Stomach (tissue), 9 donors: ENCODE measurements around the gene SPAG17. TPM values are rescaled to one million over a fixed set of nuclear protein-coding genes. Genes with fewer than 3 reads are reported as not detected.

Experiments
- DNase-seq, 2 donors: peaks; one replicate each; pipeline versions ENCODE4 v3.0.0 to v3.0.0-alpha.2; 2013 to 2019
- H3K27ac ChIP-seq, 5 donors: fragments of 200-600 bp in 4 of 5; sonication (generic) in 4 of 5; one replicate each; pipeline ENCODE4 v1.5.1; 2013 to 2019; ENCODE audit warnings: mild to moderate bottlenecking in 1 of 5, moderate library complexity in 1 of 5
- H3K27me3 ChIP-seq, 3 donors: fragments of 200-600 bp; sonication (generic); one replicate each; pipeline ENCODE4 v1.5.1; 2017 to 2019; ENCODE audit warnings: mixed run types in 1 of 3
- H3K36me3 ChIP-seq, 4 donors: fragments of 200-600 bp; sonication (generic); 1 replicate in 3 of 4; 2 replicates in 1 of 4; pipeline ENCODE4 v1.5.1; 2016 to 2019
- H3K4me1 ChIP-seq, 4 donors: fragments of 200-600 bp; sonication (generic); one replicate each; pipeline ENCODE4 v1.5.1; 2016 to 2019
- H3K4me3 ChIP-seq, 4 donors: fragments of 200-600 bp; sonication (generic) in 3 of 4; one replicate each; pipeline ENCODE4 v1.5.1; 2016 to 2019; ENCODE audit warnings: mild to moderate bottlenecking in 1 of 4
- H3K9me3 ChIP-seq, 4 donors: fragments of 200-600 bp; sonication (generic); one replicate each; pipeline ENCODE4 v1.5.1; 2016 to 2019
- EP300 ChIP-seq: sonication (generic); formaldehyde crosslinking; IDR thresholded peaks from one replicate; pipeline ENCODE4 v1.6.1; 2017; ENCODE audit warnings: antibody characterized with exemption
- POLR2A ChIP-seq, 4 donors: fragments of 450-650 bp; IDR thresholded peaks; one replicate each; pipeline ENCODE4 v1.6.1; 2016; ENCODE audit warnings: antibody characterized with exemption in 4 of 4, control low read depth in 2 of 4, mild to moderate bottlenecking in 1 of 4, moderate library complexity in 1 of 4
- POLR2AphosphoS5 ChIP-seq, 3 donors: sonication (generic); formaldehyde crosslinking; IDR thresholded peaks; one replicate each; pipeline ENCODE4 v1.6.1; 2016; ENCODE audit warnings: antibody characterized with exemption in 3 of 3
- WGBS, 5 donors: extraction: QIAGEN DNeasy Blood & Tissue Kit in 3 of 5; methylation state at CpG; one replicate each; pipeline versions ENCODE4 v1.1.5 to v1.1.7; 2013 to 2018; 5-methylcytosine and 5-hydroxymethylcytosine counted together
- intact Hi-C: fragments of 100-400 bp; cut with DNase I; formaldehyde crosslinking; loops from one replicate; pipeline ENCODE4 v1.15.1; 2023; ENCODE audit warnings: low total_unique reads
- polyA plus RNA-seq, 3 donors: library from polyadenylated mRNA; stranded (reverse); fragments of 200-250 nt; gene quantifications; one replicate each; pipeline ENCODE4 v1.2.3, GENCODE V29; 2013
- total RNA-seq, 5 donors: library from RNA; depleted of rRNA; stranded (reverse); fragments of >200 nt; gene quantifications; one replicate each; pipeline versions ENCODE4 v1.1.0 to v1.2.3, GENCODE V29; 2014 to 2016
- TF ChIP-seq, protein P1 (sequence below), 7 experiments: fragments of 450-650 bp in 4 of 7; fragments of 200-600 bp in 3 of 7; sonication (generic) in 3 of 7; IDR thresholded peaks; one replicate each; pipeline ENCODE4 v1.5.1; 2016 to 2019; ENCODE audit warnings: antibody characterized with exemption in 7 of 7, control low read depth in 2 of 7, mild to moderate bottlenecking in 1 of 7
- donor health status: healthy with polysubstance abuse.
- donor health status: Bipolar disorder and iron deficiency.
- donor health status: healthy.

Gene SPAG17
- total and polyA plus RNA-seq, 8 donors = under 0.01 to 8.9 (median 5.0) TPM; not detected in 5

DNA sequence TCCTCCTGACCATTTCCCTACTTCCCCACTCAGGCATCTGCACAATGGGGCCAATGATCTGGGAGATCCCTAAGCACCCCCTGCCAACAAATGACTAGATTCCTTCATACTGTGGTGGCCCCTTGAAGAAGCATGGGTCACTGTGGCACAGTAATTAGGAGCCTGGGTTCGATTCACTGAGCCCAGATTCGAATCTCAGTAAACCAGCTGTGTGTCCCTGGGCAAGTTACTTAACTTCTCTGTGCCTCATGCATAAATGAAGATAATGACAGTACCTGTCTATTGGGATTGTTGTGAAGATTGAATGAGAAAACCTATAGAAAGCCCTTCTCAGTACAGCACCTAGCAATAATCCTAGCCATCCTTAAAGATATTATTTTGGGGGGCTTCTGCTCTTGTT is 27.5 kb downstream of the SPAG17 start:
- H3K27ac ChIP-seq = no peak overlapping the region
- no peak overlapping the region for H3K4me3 ChIP-seq
- TF ChIP-seq EP300 = no peak
- no peak for TF ChIP-seq POLR2A (IDR thresholded peaks at IDR 0.05)
- H3K36me3 ChIP-seq = no peaks in the 10 kb centered on the region
- WGBS, 5 donors = 75 to 87% (median 76%) methylated on average over 2 of the region's 2 CpGs
- no peaks in the 10 kb centered on the region for H3K4me1 ChIP-seq
- DNase-seq = no peak
- intact Hi-C loops = no loop called here
- H3K9me3 ChIP-seq = no peaks in the 10 kb centered on the region
- no peaks in the 10 kb centered on the region for H3K27me3 ChIP-seq

DNA sequence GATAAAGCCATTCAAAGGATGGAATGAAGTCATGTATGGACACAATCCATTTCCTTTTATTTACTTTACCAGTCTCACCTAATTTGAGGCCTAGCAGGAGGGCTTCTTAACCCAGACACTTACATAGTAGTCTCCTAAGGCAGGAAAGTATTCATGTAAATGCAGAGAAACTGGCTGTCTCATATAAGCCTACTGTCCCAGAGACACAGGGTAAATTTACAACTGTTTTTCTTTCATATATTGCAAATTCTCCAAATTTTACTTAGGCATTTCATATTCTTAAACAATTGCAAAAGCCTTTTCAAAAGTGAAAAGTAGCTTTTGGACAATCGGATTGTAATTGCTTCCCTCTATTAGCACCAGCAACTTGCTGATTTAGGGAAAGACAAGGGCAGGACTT is 29.9 kb downstream of the SPAG17 start:
- Histone ChIP-seq H3K27me3 (no peaks in the 10 kb centered on the region), H3K4me3 (no peak overlapping the region), H3K36me3 (no peaks in the 10 kb centered on the region), H3K4me1 (no peaks in the 10 kb centered on the region), H3K9me3 (no peaks in the 10 kb centered on the region), H3K27ac (no peak overlapping the region)
- DNase-seq = no peak
- TF ChIP-seq, protein P1, sequence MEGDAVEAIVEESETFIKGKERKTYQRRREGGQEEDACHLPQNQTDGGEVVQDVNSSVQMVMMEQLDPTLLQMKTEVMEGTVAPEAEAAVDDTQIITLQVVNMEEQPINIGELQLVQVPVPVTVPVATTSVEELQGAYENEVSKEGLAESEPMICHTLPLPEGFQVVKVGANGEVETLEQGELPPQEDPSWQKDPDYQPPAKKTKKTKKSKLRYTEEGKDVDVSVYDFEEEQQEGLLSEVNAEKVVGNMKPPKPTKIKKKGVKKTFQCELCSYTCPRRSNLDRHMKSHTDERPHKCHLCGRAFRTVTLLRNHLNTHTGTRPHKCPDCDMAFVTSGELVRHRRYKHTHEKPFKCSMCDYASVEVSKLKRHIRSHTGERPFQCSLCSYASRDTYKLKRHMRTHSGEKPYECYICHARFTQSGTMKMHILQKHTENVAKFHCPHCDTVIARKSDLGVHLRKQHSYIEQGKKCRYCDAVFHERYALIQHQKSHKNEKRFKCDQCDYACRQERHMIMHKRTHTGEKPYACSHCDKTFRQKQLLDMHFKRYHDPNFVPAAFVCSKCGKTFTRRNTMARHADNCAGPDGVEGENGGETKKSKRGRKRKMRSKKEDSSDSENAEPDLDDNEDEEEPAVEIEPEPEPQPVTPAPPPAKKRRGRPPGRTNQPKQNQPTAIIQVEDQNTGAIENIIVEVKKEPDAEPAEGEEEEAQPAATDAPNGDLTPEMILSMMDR (IDR thresholded peaks at IDR 0.05) = no peak
- TF ChIP-seq POLR2A (IDR thresholded peaks at IDR 0.05) = no peak
- TF ChIP-seq EP300 = no peak
- TF ChIP-seq POLR2AphosphoS5 (IDR thresholded peaks at IDR 0.05) = no peak
- WGBS, 5 donors = 84 to 95% (median 88%) methylated on average over 1 of the region's 1 CpG
- intact Hi-C loops = no loop called here

DNA sequence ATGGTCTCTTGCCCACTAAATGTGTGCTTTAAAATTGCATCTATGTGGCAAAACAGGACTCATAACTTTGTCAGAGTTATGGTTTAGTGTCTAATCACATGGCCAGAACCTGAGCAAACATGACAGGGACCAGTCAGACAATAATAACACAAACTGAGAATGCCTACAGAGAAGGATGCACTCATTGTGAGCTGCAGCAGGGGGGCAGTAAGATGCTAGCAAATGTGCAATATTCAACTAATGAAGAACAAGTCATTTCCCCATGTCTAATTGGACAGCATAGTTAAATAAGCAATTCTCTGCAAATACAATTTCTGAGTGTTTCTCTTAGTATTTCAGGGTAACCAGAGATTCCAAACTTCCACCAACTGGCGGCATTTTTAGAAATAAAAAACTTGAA is 30.8 kb downstream of the SPAG17 start:
- Histone ChIP-seq H3K27ac (no peak overlapping the region), H3K4me3 (no peak overlapping the region), H3K9me3 (no peaks in the 10 kb centered on the region), H3K4me1 (no peaks in the 10 kb centered on the region), H3K36me3 (no peaks in the 10 kb centered on the region), H3K27me3 (no peaks in the 10 kb centered on the region)
- intact Hi-C loops = no loop called here
- peak in 1 of 2 donors; percentile 22 for DNase-seq
- TF ChIP-seq EP300 = no peak
- TF ChIP-seq POLR2A (IDR thresholded peaks at IDR 0.05) = no peak
- TF ChIP-seq, protein P1 (IDR thresholded peaks at IDR 0.05) = no peak
- no peak for TF ChIP-seq POLR2AphosphoS5 (IDR thresholded peaks at IDR 0.05)
- 88 to 97% (median 93%) methylated on average over 1 of the region's 1 CpG for WGBS, 5 donors

DNA sequence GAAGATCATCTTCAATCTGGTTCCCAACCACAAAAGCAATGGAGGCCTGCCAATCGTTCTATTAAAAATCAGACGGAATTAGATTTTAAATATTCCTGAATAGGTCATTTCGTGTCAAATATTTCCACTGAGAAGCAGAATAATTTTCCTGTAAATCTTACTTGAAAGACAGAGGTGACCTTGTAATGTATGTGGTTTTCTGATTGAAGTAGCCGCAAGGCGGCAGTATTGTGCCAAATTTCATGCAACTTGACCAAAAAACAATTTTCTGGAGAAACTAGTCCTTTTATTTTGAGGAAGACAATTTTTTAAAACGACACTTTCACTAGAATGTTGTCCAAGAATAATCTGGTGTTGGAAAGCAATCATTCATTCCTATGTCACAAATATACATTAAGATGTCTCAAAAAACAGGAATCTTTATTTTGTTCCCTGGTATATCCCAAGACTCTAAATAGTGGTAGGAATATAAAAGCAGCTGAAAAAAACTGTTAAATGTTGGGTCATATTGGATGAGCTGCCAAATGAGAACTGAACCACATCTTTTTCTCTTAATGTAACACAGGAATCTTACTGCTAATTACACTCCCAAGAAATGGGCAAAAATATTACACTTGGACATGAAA is 33.6 kb downstream of the SPAG17 start:
- TF ChIP-seq, protein P1 (IDR thresholded peaks at IDR 0.05) = peak in 4 of 7 experiments; percentile 27 to 73 (median 51)
- no peak for TF ChIP-seq EP300

DNA sequence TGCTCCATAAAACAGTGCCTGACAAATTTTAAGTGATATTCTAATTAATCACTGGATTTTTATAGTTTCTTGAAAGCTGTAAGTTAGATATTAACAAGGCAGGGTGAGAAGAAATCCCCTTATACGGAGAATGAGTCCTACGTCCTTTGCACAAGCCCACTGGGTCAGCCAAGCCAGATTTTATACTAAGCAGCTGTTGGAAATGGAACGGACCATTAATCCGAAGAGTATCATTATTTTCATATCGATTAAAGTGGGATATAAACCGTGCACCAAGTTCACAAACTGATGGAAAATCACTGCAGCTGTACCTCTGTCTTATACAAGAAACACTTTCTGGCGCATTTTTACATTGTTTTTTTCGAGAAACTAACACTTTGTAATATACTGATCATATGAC is 35.2 kb downstream of the SPAG17 start:
- no peaks in the 10 kb centered on the region for H3K27me3 ChIP-seq
- intact Hi-C loops = no loop called here
- 84 to 89% (median 89%) methylated on average over 8 of the region's 8 CpGs for WGBS, 5 donors

More for the DNA sequence above, 33.6 kb downstream of the SPAG17 start:
- Histone ChIP-seq H3K36me3 (no peaks in the 10 kb centered on the region), H3K4me3 (no peak overlapping the region), H3K9me3 (no peaks in the 10 kb centered on the region), H3K27me3 (no peaks in the 10 kb centered on the region), H3K4me1 (no peaks in the 10 kb centered on the region), H3K27ac (no peak overlapping the region)
- DNase-seq = peak; percentile 59 to 84
- intact Hi-C loops = no loop called here
- 0 to 1% (median 1%) methylated on average over 6 of the region's 6 CpGs for WGBS, 5 donors

More for the DNA sequence above, 35.2 kb downstream of the SPAG17 start:
- DNase-seq = no peak
- no peak overlapping the region for H3K4me3 ChIP-seq
- H3K4me1 ChIP-seq = no peaks in the 10 kb centered on the region
- no peaks in the 10 kb centered on the region for H3K9me3 ChIP-seq
- no peak overlapping the region for H3K27ac ChIP-seq
- H3K36me3 ChIP-seq = no peaks in the 10 kb centered on the region
- TF ChIP-seq EP300 (no peak), POLR2AphosphoS5 (IDR thresholded peaks at IDR 0.05) (no peak), POLR2A (IDR thresholded peaks at IDR 0.05) (no peak)
- TF ChIP-seq, protein P1 (IDR thresholded peaks at IDR 0.05) = no peak
